HG03060 (cell line): Measurements from ENCODE around the gene DOCK3.
"Not testable (repeated sequence)": the region's sequence is repeated elsewhere in the genome, so short reads cannot be mapped to it uniquely, and the experiment has no call there.

Experiments
- ATAC-seq: cut with Tn5 transposase; IDR thresholded peaks from one replicate; pipeline ENCODE4 v1.9.1; 2021; ENCODE audit warnings: low read depth, moderate number of reproducible peaks; ENCODE audit not compliant: unreplicated experiment

DOCK3 gene

DNA sequence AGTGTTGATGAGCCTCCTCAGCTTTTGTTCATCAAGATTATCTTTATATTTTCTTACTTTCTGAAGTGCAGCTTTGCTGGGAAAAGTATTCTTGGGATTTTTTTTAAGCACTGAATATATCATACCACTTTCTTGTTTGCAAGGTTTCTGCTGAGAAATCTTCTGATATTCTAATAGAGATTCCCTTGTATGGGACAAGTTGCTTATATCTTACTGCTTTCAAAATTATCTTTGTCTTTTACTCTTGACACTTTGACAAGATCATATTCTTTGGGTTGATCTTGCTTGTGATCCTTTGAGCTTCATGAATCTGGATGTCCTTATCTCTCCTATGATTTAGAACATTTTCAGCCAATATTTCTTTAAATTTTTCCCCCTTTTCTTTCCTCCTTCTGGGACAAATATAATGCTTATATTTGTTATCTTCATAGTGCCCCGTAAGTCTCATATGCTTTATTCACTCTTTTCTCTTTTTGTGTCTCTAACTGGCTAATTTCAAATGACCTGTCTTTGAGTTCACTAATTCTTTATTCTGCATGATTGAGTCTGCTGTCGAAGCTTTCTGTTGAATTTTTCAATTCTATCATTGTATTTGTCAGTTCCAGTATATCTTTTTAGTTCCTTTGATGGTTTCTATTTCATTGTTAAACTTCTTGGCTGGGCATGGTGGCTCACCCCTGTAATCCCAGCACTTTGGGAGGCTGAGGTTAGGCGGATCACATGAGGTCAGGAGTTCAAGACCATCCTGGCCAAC lies 499.0 kb downstream of the DOCK3 start:
- ATAC-seq, result no peak

DNA sequence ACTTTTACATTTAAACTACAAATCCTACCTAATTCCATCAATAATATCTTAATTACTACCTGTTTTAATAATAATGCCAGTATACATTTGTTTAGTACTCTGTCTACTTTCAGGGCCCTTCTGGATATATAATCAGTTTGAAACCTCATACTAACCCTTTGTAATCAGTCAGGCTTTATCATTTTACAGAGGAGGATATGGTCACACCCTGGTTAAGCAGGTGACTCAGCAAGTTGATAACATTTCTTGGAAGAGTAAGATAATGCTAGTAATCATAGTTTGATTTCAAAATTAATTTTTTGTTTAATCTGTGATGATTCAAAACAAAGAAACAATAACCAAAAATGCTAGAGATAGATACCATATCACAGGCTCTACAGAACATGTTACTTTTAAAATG lies 502.2 kb downstream of the DOCK3 start:
- no peak for ATAC-seq

DNA sequence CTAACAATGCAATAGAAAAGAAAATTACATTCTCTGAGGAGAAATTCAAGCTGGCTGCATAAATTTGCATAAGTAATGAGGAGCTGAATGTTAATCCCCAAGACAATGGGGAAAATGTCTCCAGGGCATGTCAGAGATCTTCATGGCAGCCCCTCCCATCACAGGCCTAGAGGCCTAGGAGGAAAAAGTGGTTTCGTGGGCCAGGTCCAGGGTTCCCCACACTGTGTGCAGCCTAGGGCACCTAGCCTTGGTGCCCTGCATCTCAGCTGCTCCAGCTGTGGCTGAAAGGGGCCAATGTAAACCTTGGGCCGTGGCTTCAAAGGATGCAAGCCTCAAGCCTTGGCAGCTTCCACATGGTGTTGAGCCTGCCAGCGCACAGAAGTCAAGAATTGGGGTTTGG lies 511.7 kb downstream of the DOCK3 start:
- not testable (repeated sequence) for ATAC-seq

DNA sequence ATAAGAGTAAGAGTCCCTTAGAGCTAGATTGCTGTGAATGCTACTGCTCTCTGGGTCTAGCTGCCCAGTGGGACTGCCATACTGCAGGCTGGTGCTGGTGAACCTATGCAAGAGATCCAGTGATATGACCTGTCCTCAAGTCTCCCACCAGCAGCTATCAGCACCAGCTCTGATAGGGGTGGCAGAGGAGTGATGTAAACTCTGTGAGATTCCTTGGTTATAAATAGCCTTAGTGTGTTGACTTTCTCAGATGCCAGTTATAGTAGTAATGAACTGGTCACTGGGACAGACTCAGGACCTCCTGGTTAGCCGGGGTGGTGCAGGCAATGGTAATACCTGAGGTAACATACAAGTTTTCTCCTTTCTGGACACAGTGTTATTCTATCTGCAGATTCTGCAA lies 515.5 kb downstream of the DOCK3 start:
- no peak for ATAC-seq

DNA sequence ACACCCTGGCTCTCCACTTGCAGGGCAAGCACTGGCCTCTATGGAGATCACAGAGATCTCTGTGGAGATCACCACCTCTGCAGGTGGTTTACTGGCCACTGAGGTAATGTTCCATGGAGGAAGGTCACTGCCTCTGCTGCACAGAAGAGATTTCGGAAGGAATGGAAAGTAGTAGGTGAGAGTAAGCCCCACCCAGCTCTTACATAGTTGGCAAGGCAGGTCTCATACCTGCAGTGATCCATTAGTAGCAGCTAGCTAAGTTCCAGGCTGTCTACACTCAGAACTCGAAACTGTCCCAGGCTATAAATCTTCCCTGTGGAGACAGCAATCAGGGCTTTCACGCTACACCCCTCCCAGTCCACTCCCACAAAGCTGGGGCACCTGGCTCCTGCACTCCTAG lies 516.1 kb downstream of the DOCK3 start:
- no peak for ATAC-seq

DNA sequence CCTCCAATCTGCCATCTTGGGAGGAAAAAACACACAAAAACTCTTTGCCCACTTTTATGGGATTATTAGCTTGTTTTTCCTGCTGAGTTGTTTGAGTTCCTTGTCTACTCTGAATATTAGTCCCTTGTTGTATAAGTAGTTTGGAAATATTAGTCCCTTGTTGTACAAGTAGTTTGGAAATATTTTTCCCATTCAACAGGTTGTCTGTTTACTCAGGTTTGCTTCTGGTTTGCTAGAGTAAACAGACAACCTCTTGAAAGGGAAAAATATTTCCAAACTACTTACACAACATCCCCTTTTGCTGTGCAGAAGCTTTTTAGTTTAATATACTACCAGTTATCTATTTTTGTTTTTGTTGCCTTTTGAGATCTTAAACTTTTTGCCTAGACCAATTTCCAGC lies 517.0 kb downstream of the DOCK3 start:
- ATAC-seq, result no peak

DNA sequence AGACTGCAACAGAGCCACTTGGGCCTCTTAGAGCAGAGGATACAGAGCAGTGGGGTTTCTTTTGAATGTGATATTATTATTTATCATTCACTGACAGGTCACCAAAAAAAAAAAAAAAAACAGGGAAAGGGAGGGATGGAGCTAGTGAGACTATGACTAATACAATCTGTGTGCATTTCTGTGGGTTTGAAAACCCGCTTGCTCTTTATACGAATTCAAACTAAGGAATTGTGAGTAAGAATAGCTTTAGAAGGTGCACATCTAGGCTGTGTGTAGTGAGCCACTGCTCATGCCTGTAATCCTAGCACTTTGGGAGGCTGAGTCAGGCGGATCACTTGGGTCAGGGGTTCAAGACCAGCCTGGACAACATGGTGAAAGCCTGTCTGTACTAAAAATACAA lies 523.8 kb downstream of the DOCK3 start:
- no peak for ATAC-seq

DNA sequence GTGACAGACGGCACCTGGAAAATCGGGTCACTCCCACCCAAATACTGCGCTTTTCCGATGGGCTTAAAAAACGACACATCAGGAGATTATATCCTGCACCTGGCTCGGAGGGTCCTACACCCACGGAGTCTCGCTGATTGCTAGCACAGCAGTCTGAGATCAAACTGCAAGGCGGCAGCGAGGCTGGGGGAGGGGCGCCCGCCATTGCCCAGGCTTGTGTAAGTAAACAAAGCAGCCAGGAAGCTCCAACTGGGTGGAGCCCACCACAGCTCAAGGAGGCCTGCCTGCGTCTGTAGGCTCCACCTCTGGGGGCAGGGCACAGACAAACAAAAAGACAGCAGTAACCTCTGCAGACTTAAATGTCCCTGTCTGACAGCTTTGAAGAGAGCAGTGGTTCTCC lies 524.6 kb downstream of the DOCK3 start:
- not testable (repeated sequence) for ATAC-seq

DNA sequence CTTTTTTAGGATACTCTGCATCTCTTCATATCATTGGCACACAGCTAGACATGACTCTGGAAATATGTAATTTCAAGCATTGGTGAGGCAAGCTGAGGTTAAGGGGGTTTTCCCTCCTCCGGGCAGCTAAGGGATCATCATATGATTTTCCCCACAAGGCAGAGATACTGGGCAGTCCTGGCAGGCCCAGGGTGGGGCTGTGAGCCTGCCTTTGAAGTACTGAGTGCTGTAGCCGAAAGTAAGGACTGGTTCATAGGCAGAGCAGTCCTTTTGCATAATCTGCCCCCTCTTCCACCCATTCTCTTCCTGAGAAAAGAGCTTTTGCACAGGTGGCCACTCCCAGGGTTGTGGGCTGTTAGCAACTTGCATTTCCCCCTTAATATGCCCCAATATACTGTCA lies 541.6 kb downstream of the DOCK3 start:
- no peak for ATAC-seq

DNA sequence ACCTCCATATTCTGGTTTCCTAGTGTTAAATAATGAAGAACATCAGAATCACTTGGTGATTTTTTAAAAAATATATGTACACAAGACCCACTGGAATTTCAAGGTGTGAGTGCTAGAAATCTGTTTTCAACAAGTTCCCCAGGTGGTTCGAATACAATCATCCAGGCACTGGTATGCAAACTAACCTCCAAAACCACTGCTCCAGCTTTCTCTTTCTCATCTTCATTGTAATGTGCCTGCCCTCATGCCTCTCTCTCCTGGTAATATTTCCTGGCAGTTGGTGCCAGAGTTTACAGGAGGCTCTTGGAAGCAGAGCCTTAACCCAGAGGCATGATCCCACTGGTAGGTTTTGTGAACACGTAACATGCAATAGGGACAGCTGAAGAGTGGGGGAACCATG lies 547.2 kb downstream of the DOCK3 start:
- ATAC-seq, result no peak

DNA sequence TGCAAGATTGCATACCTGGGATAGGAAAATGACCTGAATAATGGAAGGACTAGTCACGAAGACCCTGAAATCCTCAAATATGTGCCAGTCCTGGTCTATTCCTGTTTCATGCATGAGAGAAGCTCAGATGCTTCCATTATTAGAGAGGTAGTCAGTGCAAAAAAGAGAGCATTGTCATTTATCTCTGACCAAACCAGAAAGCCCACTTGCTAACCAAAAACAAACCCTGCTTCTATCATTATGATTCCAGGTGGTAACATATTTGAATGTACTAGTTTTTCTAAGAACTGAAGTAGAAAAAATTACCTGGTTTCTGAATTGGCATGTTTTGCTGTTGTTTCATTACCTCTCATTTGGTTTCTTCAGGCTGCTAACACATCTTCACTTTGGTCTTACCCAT lies 549.6 kb downstream of the DOCK3 start:
- no peak for ATAC-seq

DNA sequence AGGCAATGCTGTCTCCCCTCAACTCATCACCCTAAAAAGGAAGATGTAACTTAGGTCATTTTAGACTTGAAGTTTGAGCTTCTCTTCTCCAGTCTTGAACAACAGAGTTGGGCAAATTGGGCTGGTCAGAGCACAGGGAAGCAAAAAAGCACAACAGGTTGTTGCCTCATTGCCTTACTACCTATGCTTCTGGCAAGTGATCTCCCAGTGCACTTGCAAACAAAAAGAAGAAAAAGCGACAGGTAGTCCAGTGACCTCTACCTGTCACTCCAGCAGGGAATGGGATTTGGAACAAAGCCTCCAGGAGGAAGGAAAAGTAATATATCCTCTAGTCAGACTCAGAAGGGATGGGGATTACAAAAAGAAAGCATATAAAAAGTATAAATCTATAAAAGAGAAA lies 550.1 kb downstream of the DOCK3 start:
- no peak for ATAC-seq

DNA sequence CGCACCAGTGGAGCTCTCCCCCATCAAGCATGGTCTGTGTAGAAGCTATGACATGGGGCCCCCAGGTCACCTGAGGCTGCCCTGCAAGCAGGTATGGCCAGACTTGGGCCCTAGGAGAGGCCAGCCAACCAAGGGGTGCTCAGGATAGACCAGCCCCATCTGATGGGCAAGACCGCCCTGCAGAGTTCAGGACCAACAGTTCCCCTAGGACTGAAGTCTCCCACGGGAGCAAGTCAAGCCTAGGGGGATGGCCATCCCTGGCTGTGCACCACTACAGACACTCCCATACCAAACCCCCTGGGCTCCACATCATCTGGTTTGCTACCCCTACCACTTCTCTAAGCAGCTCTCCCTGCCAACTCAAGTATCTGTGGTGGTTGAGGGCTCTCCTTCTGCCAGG lies 568.2 kb downstream of the DOCK3 start:
- no peak for ATAC-seq

DNA sequence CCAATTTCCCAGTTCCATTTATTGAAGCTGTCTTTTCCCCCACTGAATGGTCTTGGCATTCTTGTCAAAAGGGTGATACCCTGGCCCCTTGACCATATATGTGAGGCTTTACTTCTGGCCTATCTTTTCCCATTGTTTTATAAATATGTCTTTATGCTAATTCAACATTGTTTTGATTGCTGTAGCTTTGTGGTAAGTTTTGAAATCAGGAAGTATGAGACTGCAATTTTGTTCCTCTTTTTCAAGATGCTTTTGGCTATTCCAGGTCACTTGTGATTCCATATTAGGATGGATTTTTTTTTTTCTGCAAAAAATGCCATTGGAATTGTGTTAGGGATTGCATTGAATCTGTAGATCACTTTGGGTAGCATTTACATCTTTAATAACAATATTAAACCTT lies 569.2 kb downstream of the DOCK3 start:
- ATAC-seq, result no peak

DNA sequence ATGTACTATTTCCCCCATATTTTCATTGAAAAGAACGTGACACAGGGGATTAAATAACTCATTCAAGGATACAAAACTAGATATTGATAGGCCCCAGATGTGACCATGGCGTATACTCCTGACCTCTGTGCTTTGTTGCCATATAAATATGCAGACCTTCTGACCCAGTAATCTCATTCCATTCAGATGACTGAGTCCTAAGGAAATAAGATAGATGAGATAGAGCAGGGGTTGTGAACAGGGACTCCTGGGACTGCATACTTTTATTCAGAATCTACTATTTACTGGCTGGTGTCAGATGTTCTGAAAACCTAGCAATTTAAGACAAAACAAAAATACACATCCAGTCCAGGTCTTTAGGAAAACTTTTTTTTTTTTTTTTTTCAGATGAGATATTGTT lies 571.1 kb downstream of the DOCK3 start:
- no peak for ATAC-seq

DNA sequence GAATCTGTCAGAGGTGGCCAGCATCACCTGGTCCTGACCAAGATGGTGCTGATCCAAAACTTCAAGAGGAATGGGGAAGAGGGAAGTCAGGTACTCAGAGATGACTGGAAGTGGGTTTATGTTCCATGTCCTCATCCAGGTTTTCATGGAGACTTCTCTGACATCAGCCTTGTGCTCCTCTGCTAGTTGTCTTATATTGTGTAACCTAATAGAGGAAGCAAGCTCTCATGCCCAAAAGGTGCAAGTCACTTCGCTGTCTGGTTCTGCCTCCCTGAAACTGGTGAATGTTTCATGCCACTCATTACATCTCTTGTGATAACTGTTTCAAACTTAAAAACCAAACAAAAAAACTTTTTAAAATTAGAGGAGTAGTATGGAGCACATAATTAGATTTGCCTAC lies 583.1 kb downstream of the DOCK3 start:
- no peak for ATAC-seq

DNA sequence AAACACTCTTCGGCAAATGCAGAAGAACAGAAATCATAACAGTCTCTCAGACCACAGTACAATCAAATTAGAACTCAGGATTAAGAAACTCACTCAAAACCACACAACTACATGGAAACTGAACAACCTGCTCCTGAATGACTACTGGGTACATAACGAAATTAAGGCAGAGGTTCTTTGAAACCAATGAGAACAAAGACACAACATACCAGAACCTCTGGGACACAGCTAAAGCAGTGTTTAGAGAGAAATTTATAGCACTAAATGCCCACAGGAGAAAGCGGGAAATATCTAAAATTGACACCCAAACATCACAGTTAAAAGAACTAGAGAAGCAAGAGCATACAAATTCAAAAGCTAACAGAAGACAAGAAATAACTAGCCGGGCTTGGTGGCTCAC lies 589.4 kb downstream of the DOCK3 start:
- not testable (repeated sequence) for ATAC-seq

DNA sequence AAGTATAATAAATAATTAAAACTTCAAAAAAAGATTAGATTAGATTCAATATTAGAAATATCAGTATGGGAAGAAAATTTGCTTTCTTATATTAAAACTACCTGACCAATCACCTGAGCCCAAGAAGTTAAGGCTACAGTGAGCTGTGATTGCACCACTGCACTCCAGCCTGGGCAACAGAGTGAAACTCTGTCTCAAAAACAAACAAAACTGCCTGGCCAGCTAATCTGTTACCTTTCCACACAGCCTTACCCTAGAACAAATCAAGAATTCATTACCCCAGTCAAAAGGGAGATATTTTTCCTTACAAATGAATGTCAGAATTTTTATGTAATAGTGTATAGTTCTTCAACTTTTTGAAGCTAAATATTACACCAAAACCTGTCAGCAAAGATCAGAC lies 593.4 kb downstream of the DOCK3 start:
- ATAC-seq, result no peak

DNA sequence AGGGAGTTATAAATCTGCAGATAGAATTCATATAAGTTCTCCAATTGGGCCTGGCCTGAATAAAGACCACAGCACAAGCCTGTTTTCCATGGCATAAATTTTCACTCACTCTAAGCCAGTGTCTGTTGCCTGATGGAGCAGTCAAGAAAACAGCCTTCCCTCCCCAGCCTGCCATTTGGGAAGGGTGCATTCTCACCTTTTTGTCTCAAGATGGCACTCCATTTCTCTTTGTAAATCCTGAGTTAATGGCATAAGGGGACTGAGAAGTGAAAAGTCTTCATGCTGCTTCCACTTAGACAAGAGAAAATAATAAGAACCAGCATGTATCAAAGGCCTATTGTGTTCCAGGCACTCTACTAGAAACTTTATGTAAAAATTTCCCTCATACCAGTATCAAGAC lies 594.7 kb downstream of the DOCK3 start:
- ATAC-seq, result no peak

DNA sequence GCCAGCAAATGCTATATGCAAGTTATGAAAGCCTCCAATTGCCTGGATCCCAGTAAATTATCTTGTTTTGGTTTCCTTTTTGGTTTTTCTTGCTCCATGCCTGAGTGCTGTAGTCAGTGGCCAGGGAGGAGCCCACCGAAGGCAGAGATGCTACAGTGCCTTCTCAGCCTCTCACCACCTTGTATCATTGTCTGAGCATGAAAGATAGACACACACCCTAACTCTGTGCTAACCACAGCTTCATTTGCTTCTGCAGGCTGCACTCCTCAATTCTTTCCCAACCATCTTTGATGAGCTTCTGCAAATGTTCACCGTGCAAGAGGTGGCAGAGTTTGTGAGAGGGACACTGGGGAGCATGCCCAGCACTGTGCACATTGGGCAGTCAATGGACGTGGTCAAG lies 595.8 kb downstream of the DOCK3 start:
- ATAC-seq, result no peak

DNA sequence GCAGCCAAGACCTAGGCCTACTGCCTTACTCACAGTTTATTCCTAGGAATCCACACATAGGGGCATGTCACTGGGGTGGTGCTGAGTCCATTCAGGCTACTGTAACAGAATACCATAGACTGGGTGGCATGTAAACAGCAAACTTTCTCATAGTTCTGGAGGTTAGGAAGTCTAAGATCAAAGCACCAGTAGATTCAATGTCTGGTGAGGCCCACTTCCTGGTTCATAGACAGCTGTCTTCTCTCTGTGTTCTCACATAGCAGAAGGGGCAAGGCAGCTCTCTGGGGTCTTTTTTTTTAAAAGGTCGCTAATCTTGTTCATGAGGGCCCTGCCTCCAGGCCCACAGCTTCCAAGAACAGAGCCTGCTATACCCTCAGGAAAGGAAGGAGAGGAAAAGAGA lies 596.4 kb downstream of the DOCK3 start:
- ATAC-seq, result no peak

DNA sequence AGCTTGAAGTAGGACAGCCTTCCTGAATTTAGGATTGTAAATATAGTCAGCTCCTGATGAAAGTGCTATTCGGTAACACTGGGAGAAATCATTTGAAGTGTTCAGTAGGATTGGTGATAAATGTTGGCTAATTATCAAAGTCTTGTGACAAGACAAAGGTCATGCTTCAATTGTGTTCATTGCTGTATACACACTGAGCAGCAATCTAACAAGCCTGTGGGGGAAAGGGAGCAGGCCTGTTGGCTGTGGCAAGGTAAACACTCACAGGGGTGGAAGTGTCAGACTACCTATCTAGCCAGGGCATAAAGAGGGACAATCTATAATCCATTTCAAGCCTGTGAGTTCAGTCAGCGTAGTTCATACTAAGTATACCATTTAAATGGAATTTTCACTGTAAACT lies 599.3 kb downstream of the DOCK3 start:
- no peak for ATAC-seq
